ENCODE results near the gene USP15.

GRCh38 chr12:62446754-62447452 lies 186.7 kb downstream of the USP15 start:
- TF ChIP-seq, protein P1, sequence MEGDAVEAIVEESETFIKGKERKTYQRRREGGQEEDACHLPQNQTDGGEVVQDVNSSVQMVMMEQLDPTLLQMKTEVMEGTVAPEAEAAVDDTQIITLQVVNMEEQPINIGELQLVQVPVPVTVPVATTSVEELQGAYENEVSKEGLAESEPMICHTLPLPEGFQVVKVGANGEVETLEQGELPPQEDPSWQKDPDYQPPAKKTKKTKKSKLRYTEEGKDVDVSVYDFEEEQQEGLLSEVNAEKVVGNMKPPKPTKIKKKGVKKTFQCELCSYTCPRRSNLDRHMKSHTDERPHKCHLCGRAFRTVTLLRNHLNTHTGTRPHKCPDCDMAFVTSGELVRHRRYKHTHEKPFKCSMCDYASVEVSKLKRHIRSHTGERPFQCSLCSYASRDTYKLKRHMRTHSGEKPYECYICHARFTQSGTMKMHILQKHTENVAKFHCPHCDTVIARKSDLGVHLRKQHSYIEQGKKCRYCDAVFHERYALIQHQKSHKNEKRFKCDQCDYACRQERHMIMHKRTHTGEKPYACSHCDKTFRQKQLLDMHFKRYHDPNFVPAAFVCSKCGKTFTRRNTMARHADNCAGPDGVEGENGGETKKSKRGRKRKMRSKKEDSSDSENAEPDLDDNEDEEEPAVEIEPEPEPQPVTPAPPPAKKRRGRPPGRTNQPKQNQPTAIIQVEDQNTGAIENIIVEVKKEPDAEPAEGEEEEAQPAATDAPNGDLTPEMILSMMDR (IDR thresholded peaks at IDR 0.05; ENCODE audit: low read depth, low read length): no peak
- no peak for TF ChIP-seq EZH2phosphoT487 (IDR thresholded peaks at IDR 0.05; ENCODE audit: low read depth)

Data from OCI-LY3 (cell line).